ENCODE results near the gene LDHAL6B. TPM values are rescaled to one million over a fixed set of nuclear protein-coding genes. Genes with fewer than 3 reads are reported as not detected.

Gene LDHAL6B
- total RNA-seq, 3 donors from 2014 or later, result not detected

- H3K27ac ChIP-seq, result peak overlapping the region in 1 of 2 donors; percentile 98
- no peaks in the 10 kb centered on the region for H3K9me3 ChIP-seq
- no peak overlapping the region for H3K4me3 ChIP-seq
- intact Hi-C loops (cut with DNase I; ENCODE audit: low total_unique reads), result no loop called here
- H3K27me3 ChIP-seq, result no peaks in the 10 kb centered on the region
- no peaks in the 10 kb centered on the region for H3K36me3 ChIP-seq
- peaks cover 10 to 36% of the 10 kb centered on the region in 2 donors for H3K4me1 ChIP-seq
- DNase-seq (ENCODE audit: low spot score in 2 of 2), result no peak
- TF ChIP-seq POLR2AphosphoS5 (IDR thresholded peaks at IDR 0.05), result no peak
- no peak for TF ChIP-seq POLR2A (IDR thresholded peaks at IDR 0.05)
- TF ChIP-seq, protein P1, sequence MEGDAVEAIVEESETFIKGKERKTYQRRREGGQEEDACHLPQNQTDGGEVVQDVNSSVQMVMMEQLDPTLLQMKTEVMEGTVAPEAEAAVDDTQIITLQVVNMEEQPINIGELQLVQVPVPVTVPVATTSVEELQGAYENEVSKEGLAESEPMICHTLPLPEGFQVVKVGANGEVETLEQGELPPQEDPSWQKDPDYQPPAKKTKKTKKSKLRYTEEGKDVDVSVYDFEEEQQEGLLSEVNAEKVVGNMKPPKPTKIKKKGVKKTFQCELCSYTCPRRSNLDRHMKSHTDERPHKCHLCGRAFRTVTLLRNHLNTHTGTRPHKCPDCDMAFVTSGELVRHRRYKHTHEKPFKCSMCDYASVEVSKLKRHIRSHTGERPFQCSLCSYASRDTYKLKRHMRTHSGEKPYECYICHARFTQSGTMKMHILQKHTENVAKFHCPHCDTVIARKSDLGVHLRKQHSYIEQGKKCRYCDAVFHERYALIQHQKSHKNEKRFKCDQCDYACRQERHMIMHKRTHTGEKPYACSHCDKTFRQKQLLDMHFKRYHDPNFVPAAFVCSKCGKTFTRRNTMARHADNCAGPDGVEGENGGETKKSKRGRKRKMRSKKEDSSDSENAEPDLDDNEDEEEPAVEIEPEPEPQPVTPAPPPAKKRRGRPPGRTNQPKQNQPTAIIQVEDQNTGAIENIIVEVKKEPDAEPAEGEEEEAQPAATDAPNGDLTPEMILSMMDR (IDR thresholded peaks at IDR 0.05), result no peak
Observed at GRCh38 chr15:59173194-59173593, 33.4 kb upstream of the LDHAL6B start.

GRCh38 chr15:59174151-59174834 is 32.4 kb upstream of the LDHAL6B start:
- H3K36me3 ChIP-seq, result no peaks in the 10 kb centered on the region

DNA sequence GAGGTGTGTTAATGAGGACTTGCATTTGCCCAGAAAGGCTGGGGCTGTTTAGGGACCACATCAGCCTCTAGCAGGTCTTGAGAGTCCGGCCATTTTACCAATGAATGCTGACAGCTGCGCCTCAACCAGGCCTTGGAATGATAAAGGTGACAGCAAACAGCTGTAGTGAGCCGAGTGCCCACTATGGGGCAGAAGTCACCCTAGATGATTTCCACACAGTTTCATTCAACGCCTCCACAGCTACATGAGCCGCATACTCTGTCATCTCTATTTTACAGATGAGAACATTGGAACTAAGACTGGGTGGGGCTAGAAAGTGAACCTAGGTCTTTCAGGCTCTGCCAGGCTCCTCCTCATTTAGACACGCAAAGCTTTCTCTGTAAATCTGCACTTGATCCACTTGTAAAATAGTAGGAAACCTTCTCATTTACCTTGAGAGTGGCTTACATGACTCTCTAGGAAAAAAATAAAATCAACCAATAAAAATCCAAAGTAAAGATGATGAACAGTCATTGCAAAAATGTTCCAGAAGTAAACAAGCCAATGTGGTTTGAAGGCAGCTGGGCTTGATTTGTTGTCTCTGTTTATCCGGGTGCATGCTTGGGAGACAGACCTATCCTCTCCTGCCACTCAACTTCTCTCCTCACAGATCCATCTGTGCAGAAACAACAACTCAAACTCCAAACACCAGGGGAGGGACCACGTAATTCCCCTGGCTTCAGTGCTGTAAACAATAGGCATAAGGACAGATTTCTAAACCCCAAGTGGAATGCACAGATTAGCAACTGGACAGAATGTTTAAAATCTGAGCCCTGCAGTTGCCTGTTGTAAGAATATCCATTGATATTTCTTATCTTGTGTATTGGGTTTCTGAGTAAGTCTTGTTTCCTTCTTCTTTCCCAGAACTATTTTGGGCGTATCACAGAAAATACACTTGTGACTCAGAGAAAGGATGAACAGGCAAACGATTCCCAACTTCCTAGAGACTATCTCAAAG is 31.5 kb upstream of the LDHAL6B start:
- intact Hi-C loops (cut with DNase I; ENCODE audit: low total_unique reads), result no loop called here
- no peak overlapping the region for H3K4me3 ChIP-seq
- peaks cover 5 to 18% of the 10 kb centered on the region in 2 donors for H3K4me1 ChIP-seq
- H3K27me3 ChIP-seq, result no peaks in the 10 kb centered on the region
- H3K27ac ChIP-seq, result peak overlapping the region; percentile 60 to 75
- no peaks in the 10 kb centered on the region for H3K36me3 ChIP-seq
- TF ChIP-seq POLR2AphosphoS5 (IDR thresholded peaks at IDR 0.05) (no peak), POLR2A (IDR thresholded peaks at IDR 0.05) (no peak)
- TF ChIP-seq, protein P1 (IDR thresholded peaks at IDR 0.05), result peak in 2 of 3 donors; percentile 41 to 47
- no peak for DNase-seq (ENCODE audit: low spot score in 2 of 2)
- no peaks in the 10 kb centered on the region for H3K9me3 ChIP-seq

More at GRCh38 chr15:59174151-59174834, 32.4 kb upstream of the LDHAL6B start:
- Histone ChIP-seq H3K9me3 (no peaks in the 10 kb centered on the region), H3K27me3 (no peaks in the 10 kb centered on the region), H3K4me1 (peaks cover 10 to 26% of the 10 kb centered on the region in 2 donors), H3K27ac (peak overlapping the region; percentile 60 to 75), H3K4me3 (no peak overlapping the region)
- DNase-seq (ENCODE audit: low spot score in 2 of 2), result no peak
- intact Hi-C loops (cut with DNase I; ENCODE audit: low total_unique reads), result no loop called here
- no peak for TF ChIP-seq POLR2A (IDR thresholded peaks at IDR 0.05)
- TF ChIP-seq POLR2AphosphoS5 (IDR thresholded peaks at IDR 0.05), result no peak
- TF ChIP-seq, protein P1 (IDR thresholded peaks at IDR 0.05), result no peak

- Histone ChIP-seq H3K4me3 (no peak overlapping the region), H3K36me3 (no peaks in the 10 kb centered on the region), H3K4me1 (peaks cover 0 to 7% of the 10 kb centered on the region in 2 donors), H3K27me3 (no peaks in the 10 kb centered on the region), H3K9me3 (no peaks in the 10 kb centered on the region), H3K27ac (peak overlapping the region in 1 of 2 donors; percentile 73)
- TF ChIP-seq POLR2A (IDR thresholded peaks at IDR 0.05) (no peak), POLR2AphosphoS5 (IDR thresholded peaks at IDR 0.05) (no peak)
- TF ChIP-seq, protein P1 (IDR thresholded peaks at IDR 0.05), result no peak
- intact Hi-C loops (cut with DNase I; ENCODE audit: low total_unique reads), result no loop called here
- DNase-seq (ENCODE audit: low spot score in 2 of 2), result no peak
Observed at GRCh38 chr15:59176653-59177316, 29.9 kb upstream of the LDHAL6B start.
